Frontal cortex (tissue), 4 donors: ENCODE results near the gene EFCAB5. TPM values are rescaled to one million over a fixed set of nuclear protein-coding genes. Genes with fewer than 3 reads are reported as not detected.
"Not testable (repeated sequence)": the region's sequence is repeated elsewhere in the genome, so short reads cannot be mapped to it uniquely, and the experiment has no call there.

ENCODE experiments used
- DNase-seq, 2 donors: peaks; one replicate each; pipeline ENCODE4 v3.0.0; 2012; ENCODE audit warnings: low spot score in 2 of 2
- FAIRE-seq: peaks from 2 replicates; lab custom pipeline; 2012; peaks lifted over from hg19 to GRCh38; lab: Jason Lieb, UNC
- total RNA-seq: library from RNA; depleted of rRNA; stranded (reverse); fragments of >200 nt; gene quantifications from one replicate; pipeline ENCODE4 v1.2.3, GENCODE V29; 2014
- donor health status: control.
- donor health status: control.
- donor health status: control.

Gene EFCAB5
- total RNA-seq, 1 donor from 2014 or later: 2.9 TPM

- FAIRE-seq (no peak), DNase-seq (no peak)
These were observed 55.0 kb downstream of the EFCAB5 start for GRCh38 chr17:29996458-29996857.

- peak; percentile 90 for FAIRE-seq
- no peak for DNase-seq
These were observed 58.7 kb downstream of the EFCAB5 start for GRCh38 chr17:30000001-30000754.

DNA sequence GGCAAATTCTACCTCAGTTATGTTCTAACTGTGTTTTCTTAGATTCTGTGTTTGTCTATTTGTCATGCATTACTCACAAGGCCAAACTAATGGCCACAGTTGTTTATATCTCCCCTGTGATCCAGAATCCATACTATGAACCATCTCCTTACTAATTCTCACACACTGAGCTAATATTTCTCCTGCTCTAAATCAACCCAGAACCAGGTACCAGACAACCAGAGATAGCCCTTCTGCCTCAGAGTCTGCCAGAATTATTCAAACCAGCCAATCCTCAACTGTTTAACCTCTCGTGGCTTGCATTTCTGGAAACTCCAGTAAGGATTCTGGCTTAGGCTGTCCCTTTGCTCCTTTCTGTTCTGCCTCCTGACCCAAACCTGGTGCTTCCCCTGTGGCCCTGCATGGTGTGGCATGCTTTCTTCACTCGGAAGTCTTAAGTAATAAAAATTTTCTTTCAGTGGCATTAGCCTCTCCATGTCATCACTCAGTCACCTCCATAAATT is 59.4 kb downstream of the EFCAB5 start:
- DNase-seq: no peak
- no peak for FAIRE-seq

- DNase-seq (no peak), FAIRE-seq (no peak)
These were observed 60.7 kb downstream of the EFCAB5 start for GRCh38 chr17:30002088-30002487.

DNA sequence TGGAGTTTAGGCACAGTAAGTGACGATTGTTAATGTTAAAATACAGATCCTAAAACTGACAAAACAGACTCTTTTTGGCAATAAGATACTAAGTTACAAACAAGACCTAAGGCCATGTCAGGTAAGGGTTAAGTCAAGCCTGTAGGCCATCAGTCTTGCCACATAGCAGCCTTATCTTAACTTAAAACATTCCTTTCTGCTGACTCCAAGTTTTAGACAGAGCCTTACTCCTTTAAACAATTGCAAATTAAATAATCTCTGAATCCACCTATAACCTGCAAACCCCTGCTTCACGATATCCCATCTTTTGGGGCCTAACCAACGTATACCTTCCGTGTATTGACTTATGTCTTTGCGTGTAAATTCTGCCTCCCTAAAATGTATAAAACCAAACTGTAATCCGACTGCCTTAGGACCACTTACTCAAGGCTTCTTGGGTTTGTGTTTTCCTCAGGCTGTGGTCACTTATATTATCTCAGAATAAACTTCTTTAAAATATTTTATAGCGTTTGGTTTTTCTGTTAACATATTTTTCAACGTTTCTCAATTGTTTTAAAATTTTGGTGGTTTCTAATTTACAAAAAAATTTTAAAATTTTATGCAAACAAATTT is 64.4 kb downstream of the EFCAB5 start:
- FAIRE-seq: peak; percentile 59
- no peak for DNase-seq

- not testable (repeated sequence) for DNase-seq, FAIRE-seq
These were observed 70.5 kb downstream of the EFCAB5 start for GRCh38 chr17:30011934-30012333.

DNA sequence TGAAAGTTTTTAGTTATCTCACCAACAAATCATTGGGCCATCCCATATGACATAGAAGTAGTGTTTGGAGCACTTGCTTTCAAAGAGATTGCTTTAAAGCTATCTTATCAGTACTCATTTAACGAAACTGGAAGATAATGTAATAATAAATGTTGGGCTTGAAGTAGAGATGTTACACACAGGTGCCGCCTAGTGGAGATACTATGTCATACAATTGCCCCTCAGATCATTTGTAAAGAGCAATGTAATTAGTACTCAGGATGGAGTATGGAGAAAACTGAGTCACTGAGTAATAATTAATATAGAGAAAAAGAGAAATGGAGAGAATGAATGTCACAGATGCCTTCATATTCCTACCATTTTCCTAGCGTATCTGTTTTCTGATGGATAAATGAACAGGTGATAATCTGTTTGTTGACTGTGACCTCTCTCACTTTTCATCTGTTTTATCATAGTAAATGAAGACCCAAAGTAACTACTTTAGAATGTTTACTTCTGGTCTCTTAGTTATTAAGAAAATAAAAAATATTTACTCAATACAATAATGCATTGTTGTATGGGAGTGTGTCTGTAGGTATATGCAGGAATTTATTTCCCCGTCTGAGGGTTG is 80.4 kb downstream of the EFCAB5 start:
- FAIRE-seq: peak; percentile 72
- peak; percentile 5 to 18 for DNase-seq

DNA sequence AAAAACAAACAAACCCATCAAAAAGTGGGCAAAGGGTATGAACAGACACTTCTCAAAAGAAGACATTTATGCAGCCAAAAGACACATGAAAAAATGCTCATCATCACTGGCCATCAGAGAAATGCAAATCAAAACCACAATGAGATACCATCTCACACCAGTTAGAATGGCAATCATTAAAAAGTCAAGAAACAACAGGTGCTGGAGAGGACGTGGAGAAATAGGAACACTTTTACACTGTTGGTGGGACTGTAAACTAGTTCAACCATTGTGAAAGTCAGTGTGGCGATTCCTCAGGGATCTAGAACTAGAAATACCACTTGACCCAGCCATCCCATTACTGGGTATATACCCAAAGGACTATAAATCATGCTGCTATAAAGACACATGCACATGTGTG is 83.9 kb downstream of the EFCAB5 start:
- DNase-seq, FAIRE-seq: not testable (repeated sequence)

- FAIRE-seq (no peak), DNase-seq (no peak)
These were observed 86.2 kb downstream of the EFCAB5 start for GRCh38 chr17:30027676-30028075.

DNA sequence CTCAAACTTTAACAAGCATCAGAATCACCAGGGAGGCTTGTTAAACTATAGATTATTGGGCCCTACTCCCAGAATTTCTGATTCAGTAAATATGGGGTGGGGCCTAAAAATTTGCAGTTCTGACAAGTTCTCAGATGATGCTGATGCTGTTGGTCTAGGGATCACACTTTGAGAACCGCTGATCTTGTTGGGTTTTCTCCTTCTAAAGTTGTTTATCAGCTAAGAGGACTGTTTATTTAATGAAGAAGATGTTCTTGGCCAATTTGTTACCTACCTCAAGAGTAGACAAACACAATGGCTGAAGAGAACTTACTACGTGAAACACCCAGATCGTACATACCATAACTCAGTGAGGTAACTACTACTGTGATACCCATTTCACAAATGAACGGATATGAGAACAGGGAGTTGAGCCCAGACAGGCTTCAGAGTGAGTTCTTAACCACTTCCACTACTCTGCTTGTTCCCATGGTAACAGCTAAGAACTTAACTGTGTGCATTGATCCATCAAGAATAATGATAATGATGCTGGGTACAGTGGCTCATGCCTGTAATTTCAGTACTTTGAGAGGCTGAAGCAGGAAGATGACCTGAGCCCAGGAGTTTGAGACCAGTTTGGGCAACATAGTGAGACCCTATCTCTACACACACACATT is 89.9 kb downstream of the EFCAB5 start:
- FAIRE-seq (no peak), DNase-seq (no peak)

DNA sequence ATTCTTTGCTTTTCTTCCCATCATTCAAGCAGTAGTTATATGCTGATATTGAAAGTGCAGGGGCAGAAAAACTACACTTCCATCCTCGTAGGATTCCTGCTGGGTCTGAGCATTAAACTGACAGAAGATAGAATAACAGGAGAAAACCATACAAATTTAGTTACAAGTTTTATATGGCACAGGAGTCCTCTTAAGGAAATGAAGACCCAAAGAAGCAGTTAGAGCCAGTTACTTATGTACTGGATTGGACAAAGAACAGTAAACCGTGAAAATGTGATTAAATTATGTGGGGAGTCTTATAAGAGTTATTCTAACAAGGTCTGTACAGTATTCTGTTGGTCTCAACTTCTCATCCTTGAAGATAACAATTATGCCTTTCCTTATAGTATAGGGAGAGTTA is 93.9 kb downstream of the EFCAB5 start:
- DNase-seq (no peak), FAIRE-seq (no peak)

DNA sequence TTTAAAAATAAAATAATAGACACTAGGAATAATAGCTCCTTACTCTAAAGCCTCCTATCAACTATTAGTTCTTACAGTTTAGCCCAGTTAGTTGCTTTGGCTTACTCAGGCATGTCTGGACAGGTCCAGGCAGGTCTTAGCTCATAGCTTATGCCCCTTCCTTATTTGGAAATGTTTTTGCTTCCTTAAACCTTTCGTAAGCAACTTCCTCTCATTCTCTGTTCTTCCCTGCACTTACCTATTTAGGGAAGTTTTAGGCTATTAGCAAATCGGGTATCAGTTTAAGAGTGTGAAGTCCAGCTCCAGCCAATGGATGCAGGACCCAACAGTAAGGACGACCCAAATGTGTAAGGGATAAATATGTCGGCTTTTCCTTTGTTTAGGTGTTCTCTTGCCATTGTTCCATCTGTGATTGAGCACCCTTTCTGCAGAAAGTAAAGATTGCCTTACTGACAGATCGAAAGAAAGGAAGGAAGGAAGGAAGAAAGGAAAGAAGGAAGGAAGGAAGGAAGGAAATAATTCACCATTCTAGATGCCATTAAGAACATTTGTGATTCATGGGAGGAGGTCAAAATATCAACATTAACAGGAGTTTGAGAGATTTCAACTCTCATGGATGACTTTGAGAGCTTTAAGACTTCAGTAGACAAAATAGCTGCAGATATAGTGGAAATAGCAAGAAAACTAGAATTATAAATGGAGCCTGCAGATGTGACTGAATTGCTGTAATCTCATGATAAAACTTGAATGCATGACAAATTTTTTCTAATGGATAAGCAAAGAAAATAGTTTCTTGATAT is 99.5 kb downstream of the EFCAB5 start:
- DNase-seq, FAIRE-seq: not testable (repeated sequence)

DNA sequence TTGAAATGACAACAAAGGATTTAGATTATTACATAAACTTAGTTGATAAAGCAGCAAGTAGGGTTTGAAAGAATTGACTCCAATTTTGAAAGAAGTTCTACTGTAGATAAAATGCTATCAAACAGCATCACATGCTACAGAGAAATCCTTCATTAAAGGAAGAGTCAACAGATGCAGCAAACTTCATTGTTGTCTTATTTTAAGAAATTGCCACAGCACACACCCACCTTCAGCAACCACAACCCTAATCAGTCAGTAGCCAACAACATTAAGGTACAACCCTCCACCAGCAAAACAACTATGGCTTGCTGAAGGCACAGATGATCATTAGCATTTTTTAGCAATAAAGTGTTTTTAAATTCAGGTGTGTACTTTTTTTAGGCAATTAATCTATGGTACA is 100.1 kb downstream of the EFCAB5 start:
- FAIRE-seq: no peak
- no peak for DNase-seq

DNA sequence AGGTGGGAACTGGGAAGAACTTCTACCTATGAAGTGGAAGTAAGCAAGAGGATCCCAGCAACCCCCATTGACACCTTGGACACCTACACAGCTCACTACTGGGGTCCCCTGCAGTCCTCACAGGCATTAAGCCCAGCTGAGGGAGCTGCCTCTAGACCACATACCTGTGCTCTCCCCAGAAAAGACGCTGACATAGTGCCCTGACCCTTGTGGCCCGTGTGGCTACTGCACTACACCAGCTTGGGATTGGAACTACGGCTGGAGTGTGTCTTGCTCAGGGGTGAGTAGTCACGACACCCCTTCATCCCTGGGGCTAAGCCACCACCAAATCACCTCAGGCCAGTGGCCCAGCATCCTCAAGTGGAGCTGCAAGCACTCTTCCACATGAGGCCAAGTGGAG is 120.9 kb downstream of the EFCAB5 start:
- FAIRE-seq: no peak

DNA sequence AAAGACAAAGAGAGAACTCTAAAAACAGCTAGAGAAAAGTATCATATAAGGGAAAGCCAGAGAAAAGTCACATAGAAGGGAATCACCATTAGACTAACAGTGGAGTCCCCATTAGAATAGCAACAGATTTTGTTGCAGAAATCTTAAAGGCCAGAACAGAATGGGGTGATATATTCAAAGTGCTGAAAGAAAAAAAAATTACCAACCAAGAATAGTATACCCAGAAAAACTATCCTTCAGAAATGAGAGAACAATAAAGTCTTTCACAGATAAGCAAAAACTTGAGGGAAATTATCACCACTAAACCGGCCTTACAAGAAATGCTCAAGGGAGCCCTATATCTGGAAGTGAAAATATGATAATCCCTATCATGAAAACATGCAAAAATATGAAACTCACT is 123.3 kb downstream of the EFCAB5 start:
- DNase-seq (no peak), FAIRE-seq (no peak)

More for the DNA sequence above, 120.9 kb downstream of the EFCAB5 start:
- DNase-seq: no peak

- no peak for FAIRE-seq
These were observed 127.0 kb downstream of the EFCAB5 start for GRCh38 chr17:30068465-30068864.

DNA sequence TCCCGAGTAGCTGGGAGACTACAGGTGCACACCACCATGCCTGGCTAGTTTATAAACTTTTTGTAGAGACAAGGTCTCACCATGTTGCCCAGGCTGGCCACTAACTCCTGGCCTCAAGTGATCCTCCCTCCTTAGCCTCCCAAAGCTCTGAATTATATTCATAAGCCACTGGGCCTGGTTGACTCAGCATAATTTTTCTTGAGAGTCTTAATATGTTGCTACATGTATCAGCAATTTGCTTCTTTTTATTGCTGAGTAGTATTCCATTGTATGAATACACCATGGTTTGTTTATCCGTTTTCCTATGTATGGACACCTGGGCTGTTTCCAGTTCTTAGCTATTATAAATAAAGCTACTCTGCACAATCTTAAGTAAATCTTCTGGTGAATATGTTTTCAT is 132.8 kb downstream of the EFCAB5 start:
- no peak for DNase-seq
- no peak for FAIRE-seq

More at GRCh38 chr17:30068465-30068864, 127.0 kb downstream of the EFCAB5 start:
- DNase-seq: no peak

DNA sequence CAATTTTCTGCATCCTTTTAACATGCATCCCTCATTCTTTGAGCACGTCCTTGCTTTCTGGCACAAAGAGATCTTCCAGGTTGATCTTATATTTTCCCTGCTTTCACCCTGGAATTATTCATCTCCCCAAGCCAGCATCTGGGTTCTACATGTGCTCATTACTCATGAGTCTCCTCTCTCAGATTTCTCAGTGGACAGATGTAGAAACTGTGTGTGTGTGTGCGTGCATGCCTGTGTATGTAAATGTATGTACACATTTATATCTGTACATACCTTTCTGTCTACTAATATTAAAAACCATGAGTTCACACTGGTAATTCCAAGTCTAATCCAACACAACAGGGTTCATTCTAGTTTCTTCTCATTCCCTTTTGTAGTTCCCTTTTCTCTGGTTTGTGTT is 133.3 kb downstream of the EFCAB5 start:
- no peak for DNase-seq
- no peak for FAIRE-seq

DNA sequence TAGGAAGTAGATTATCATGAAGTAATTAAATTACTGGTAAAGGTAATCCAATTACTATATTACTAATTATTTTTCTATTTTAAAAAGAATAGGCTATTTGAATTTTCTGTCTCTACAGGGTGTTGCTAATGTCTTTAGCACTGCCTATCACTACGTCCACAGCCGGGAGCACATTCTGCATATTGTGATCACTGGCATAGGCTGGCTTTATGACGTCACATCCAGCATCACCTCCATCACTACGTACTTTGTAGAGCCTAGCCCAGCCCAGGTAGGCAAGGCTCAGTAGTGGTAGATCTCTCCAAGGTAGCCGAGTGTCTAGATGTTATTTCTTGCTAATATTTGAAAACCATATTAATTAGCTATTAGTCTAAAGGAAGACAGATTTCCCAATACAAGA is 141.3 kb downstream of the EFCAB5 start:
- DNase-seq: no peak
- FAIRE-seq: no peak

- FAIRE-seq (no peak), DNase-seq (no peak)
These were observed 143.4 kb downstream of the EFCAB5 start for GRCh38 chr17:30084788-30085187.
